Activated T-cell treated with anti-CD3 and anti-CD28 coated beads, Interleukin-2, amount 50 U/mL, for 4 hours (primary cell): ENCODE measurements around the gene RALGPS2. TPM values are rescaled to one million over a fixed set of nuclear protein-coding genes. Genes with fewer than 3 reads are reported as not detected.
A peak's percentile ranks its signal among the peaks of the same experiment; 100 is the strongest.

Source experiments
- ATAC-seq, 2 donors: fragments of 200-7000 bp; cut with Tn5 transposase; one replicate each; pipeline ENCODE4 v1.10.0; 2021
- DNase-seq: peaks from one replicate; pipeline ENCODE4 v3.0.0-alpha.2; 2020
- H3K27me3 Mint-ChIP-seq: one replicate; pipeline ENCODE4 v1.8.0; 2021; ENCODE audit warnings: low read depth, mixed read lengths
- H3K36me3 Mint-ChIP-seq: one replicate; pipeline ENCODE4 v1.8.0; 2022; ENCODE audit warnings: mixed read lengths; ENCODE audit not compliant: insufficient read depth
- H3K4me1 Mint-ChIP-seq: one replicate; pipeline ENCODE4 v1.8.0; 2021; ENCODE audit warnings: low read depth, mixed read lengths
- H3K4me3 Mint-ChIP-seq: one replicate; pipeline ENCODE4 v1.8.0; 2021; ENCODE audit warnings: mild to moderate bottlenecking, moderate library complexity, mixed read lengths
- H3K9me3 Mint-ChIP-seq: one replicate; pipeline ENCODE4 v1.8.0; 2021; ENCODE audit warnings: mixed read lengths
- total RNA-seq, 3 donors: library from RNA; stranded (reverse); gene quantifications; one replicate each; pipeline ENCODE4 v1.2.1, GENCODE V29; 2021

The RALGPS2 gene, protein sequence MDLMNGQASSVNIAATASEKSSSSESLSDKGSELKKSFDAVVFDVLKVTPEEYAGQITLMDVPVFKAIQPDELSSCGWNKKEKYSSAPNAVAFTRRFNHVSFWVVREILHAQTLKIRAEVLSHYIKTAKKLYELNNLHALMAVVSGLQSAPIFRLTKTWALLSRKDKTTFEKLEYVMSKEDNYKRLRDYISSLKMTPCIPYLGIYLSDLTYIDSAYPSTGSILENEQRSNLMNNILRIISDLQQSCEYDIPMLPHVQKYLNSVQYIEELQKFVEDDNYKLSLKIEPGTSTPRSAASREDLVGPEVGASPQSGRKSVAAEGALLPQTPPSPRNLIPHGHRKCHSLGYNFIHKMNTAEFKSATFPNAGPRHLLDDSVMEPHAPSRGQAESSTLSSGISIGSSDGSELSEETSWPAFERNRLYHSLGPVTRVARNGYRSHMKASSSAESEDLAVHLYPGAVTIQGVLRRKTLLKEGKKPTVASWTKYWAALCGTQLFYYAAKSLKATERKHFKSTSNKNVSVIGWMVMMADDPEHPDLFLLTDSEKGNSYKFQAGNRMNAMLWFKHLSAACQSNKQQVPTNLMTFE
- total RNA-seq: 1 to 10 TPM; 1.1 to 2.2 (median 1.8) TPM

- peaks cover 22% of the 10 kb centered on the region for H3K4me1 Mint-ChIP-seq
- H3K9me3 Mint-ChIP-seq: no peaks in the 10 kb centered on the region
- H3K4me3 Mint-ChIP-seq: peak within 1 kb of the TSS; percentile 85
- H3K27me3 Mint-ChIP-seq: peaks cover 3% of the 10 kb centered on the region
- DNase-seq (peak; percentile 65), ATAC-seq (peak; percentile 87 to 91)
- H3K36me3 Mint-ChIP-seq: no peaks in the 10 kb centered on the region
These were observed at the start of gene RALGPS2 for GRCh38 chr1:178724728-178725465. Gene RALGPS2, plus strand, starts transcription at chr1:178725244. Its CDS starts 51,521 bp downstream, at chr1:178776765.

GRCh38 chr1:178679237-178679636, 45.8 kb upstream of the RALGPS2 start:
- no peak overlapping the region for H3K4me3 Mint-ChIP-seq
- H3K36me3 Mint-ChIP-seq: no peaks in the 10 kb centered on the region
- H3K4me1 Mint-ChIP-seq: no peaks in the 10 kb centered on the region
- no peak for DNase-seq
- no peak for ATAC-seq
- H3K9me3 Mint-ChIP-seq: no peaks in the 10 kb centered on the region
- H3K27me3 Mint-ChIP-seq: peaks cover 7% of the 10 kb centered on the region

GRCh38 chr1:178682429-178682828, 42.6 kb upstream of the RALGPS2 start:
- H3K36me3 Mint-ChIP-seq: no peaks in the 10 kb centered on the region
- no peaks in the 10 kb centered on the region for H3K9me3 Mint-ChIP-seq
- H3K4me1 Mint-ChIP-seq: no peaks in the 10 kb centered on the region
- ATAC-seq: no peak
- DNase-seq: no peak
- H3K27me3 Mint-ChIP-seq: peaks cover 6% of the 10 kb centered on the region
- no peak overlapping the region for H3K4me3 Mint-ChIP-seq

- Mint-ChIP-seq H3K9me3 (no peaks in the 10 kb centered on the region), H3K4me1 (no peaks in the 10 kb centered on the region), H3K4me3 (no peak overlapping the region), H3K27me3 (peaks cover 6% of the 10 kb centered on the region), H3K36me3 (no peaks in the 10 kb centered on the region)
- DNase-seq: no peak
- ATAC-seq: no peak
These were observed 42.2 kb upstream of the RALGPS2 start for GRCh38 chr1:178682886-178683285.

- Mint-ChIP-seq H3K4me3 (no peak overlapping the region), H3K9me3 (no peaks in the 10 kb centered on the region), H3K27me3 (peaks cover 6% of the 10 kb centered on the region), H3K36me3 (no peaks in the 10 kb centered on the region), H3K4me1 (no peaks in the 10 kb centered on the region)
- DNase-seq (no peak), ATAC-seq (no peak)
These were observed 41.8 kb upstream of the RALGPS2 start for GRCh38 chr1:178683291-178683690.

- H3K9me3 Mint-ChIP-seq: no peaks in the 10 kb centered on the region
- DNase-seq (no peak), ATAC-seq (no peak)
- H3K4me3 Mint-ChIP-seq: no peak overlapping the region
- no peaks in the 10 kb centered on the region for H3K36me3 Mint-ChIP-seq
- H3K4me1 Mint-ChIP-seq: no peaks in the 10 kb centered on the region
- H3K27me3 Mint-ChIP-seq: peaks cover 6% of the 10 kb centered on the region
These were observed 40.9 kb upstream of the RALGPS2 start for GRCh38 chr1:178684111-178684510.

DNA sequence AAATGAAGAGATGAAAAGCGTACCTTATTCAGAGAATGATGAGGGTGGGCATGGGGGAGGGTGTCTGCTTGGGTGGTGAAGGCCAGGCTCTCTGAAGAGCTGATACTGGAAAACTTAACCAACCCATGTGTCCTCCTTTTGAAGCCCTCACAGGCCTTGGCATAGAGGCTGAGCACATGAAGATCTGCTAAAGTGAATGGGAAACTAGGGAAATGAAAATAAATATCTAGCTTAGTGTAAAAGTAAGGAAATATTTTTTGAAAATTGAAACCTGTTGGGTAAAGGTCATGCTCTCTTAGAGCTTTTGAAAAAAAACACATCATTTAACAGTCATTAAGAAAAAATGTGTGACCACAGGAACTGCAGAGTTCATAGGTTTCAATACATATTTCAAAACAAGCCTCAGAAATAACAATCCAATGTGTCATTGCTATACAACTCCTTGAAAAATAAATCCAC, 40.5 kb upstream of the RALGPS2 start:
- ATAC-seq (peak in 1 of 2 donors; percentile 18), DNase-seq (no peak)
- H3K4me1 Mint-ChIP-seq: no peaks in the 10 kb centered on the region
- no peaks in the 10 kb centered on the region for H3K36me3 Mint-ChIP-seq
- peaks cover 6% of the 10 kb centered on the region for H3K27me3 Mint-ChIP-seq
- H3K4me3 Mint-ChIP-seq: no peak overlapping the region
- no peaks in the 10 kb centered on the region for H3K9me3 Mint-ChIP-seq

DNA sequence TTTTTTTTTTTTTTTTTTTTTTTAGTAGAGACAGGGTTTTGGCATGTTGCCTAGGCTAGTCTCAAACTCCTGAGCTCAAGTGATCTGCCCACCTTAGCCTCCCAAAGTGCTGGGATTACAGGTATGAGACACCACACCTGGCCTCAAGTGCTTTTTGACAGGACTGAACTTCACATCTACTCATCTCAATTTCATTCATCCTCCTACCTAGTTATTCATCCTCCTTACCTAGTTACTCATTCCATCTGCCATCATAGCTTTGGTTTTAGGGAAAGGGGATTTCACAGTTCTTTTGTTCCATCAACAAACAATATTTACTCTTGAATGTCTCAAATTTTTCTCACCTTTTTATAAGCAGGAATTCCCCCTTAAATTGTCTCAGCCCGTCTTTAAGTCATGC, 38.6 kb upstream of the RALGPS2 start:
- Mint-ChIP-seq H3K9me3 (no peaks in the 10 kb centered on the region), H3K4me1 (no peaks in the 10 kb centered on the region), H3K27me3 (peaks cover 3% of the 10 kb centered on the region), H3K36me3 (no peaks in the 10 kb centered on the region), H3K4me3 (no peak overlapping the region)
- no peak for ATAC-seq
- DNase-seq: no peak

DNA sequence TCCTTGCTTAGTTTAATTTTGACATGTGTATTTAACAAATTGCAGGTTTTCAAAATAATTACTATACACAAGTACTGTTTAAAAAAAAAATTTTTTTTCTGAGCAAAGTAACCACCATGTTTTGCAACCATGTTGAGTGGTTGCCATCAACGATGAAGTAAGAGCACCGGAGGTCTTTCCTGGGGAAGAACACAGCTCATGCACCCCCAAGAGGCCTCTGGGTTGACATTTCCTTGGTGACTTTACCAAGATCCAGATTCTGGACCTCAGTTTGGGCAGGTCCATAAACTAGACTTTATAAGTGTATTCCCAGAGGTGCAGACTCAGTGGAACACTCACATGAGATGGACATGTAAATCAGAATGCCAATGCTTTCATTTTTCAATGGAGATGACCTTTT, 36.8 kb upstream of the RALGPS2 start:
- Mint-ChIP-seq H3K9me3 (no peaks in the 10 kb centered on the region), H3K4me3 (no peak overlapping the region), H3K4me1 (no peaks in the 10 kb centered on the region), H3K36me3 (no peaks in the 10 kb centered on the region), H3K27me3 (peaks cover 3% of the 10 kb centered on the region)
- DNase-seq (no peak), ATAC-seq (no peak)

DNA sequence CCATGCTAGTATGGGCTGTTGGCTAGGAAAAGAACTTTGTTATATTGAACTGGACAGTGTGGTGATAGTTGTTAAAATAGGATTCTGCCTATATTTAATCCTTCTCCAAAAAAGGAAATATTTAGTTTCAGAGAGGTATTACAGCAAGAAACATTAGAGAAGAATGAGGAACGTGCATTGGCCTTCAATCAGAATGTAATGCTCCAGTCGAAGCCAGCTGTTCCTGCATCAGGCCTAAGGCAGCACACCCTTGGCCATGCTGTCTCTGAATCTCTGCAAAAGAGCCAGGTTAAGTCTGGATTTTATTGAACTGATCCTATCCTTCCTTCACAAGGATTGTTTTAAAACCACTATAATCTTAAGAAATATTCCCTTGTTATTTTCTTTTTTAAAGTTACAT, 35.3 kb upstream of the RALGPS2 start:
- no peak for ATAC-seq
- no peaks in the 10 kb centered on the region for H3K9me3 Mint-ChIP-seq
- no peaks in the 10 kb centered on the region for H3K36me3 Mint-ChIP-seq
- DNase-seq: no peak
- H3K27me3 Mint-ChIP-seq: no peaks in the 10 kb centered on the region
- H3K4me1 Mint-ChIP-seq: no peaks in the 10 kb centered on the region
- no peak overlapping the region for H3K4me3 Mint-ChIP-seq

- Mint-ChIP-seq H3K27me3 (no peaks in the 10 kb centered on the region), H3K4me3 (no peak overlapping the region), H3K4me1 (no peaks in the 10 kb centered on the region), H3K9me3 (no peaks in the 10 kb centered on the region), H3K36me3 (no peaks in the 10 kb centered on the region)
- ATAC-seq: no peak
- DNase-seq: no peak
These were observed 34.5 kb upstream of the RALGPS2 start for GRCh38 chr1:178690496-178690895.

DNA sequence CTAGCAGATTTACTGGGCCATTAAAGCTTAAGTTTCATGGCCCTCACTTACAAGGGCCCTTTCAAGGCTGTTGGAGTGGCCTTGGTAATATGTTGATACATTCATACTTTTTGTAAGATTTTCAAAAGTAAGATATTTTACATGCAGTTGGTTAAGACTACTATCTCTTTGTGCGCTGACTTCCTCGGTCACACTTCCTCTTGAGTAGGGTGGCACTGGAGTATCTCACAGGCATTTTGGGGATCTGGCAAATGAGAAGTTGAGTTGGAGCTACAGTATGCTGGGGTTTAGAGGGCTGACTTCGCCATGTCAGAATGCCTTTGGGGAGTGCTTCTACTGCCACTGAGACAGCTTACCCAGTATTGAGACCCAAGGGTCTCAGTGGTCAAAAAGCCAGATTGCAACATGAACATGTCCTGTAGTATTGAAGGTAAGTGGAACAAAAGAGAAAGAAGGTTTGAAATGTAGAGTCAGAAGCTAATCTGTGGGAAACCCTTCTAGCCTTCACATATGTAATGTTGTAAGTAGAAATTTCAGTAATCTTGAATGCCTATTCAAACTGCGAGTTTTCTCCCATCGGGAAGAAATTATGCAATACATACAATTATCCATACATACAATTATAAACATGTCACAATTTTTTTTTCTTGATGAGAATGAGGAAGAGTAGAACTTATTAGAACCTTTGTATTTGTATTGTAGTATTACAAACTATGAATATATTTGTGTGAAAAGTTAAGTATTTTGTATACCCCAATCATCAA, 32.3 kb upstream of the RALGPS2 start:
- Mint-ChIP-seq H3K4me3 (no peak overlapping the region), H3K36me3 (no peaks in the 10 kb centered on the region), H3K9me3 (no peaks in the 10 kb centered on the region), H3K4me1 (no peaks in the 10 kb centered on the region), H3K27me3 (no peaks in the 10 kb centered on the region)
- DNase-seq: no peak
- ATAC-seq: no peak

- H3K36me3 Mint-ChIP-seq: no peaks in the 10 kb centered on the region
- DNase-seq: no peak
- no peaks in the 10 kb centered on the region for H3K4me1 Mint-ChIP-seq
- no peaks in the 10 kb centered on the region for H3K27me3 Mint-ChIP-seq
- H3K9me3 Mint-ChIP-seq: no peaks in the 10 kb centered on the region
- no peak for ATAC-seq
- no peak overlapping the region for H3K4me3 Mint-ChIP-seq
These were observed 31.7 kb upstream of the RALGPS2 start for GRCh38 chr1:178693366-178693765.

GRCh38 chr1:178694923-178695525, 30.0 kb upstream of the RALGPS2 start:
- no peaks in the 10 kb centered on the region for H3K4me1 Mint-ChIP-seq
- H3K36me3 Mint-ChIP-seq: no peaks in the 10 kb centered on the region
- H3K4me3 Mint-ChIP-seq: no peak overlapping the region
- H3K27me3 Mint-ChIP-seq: peaks cover 3% of the 10 kb centered on the region
- DNase-seq (no peak), ATAC-seq (no peak)
- no peaks in the 10 kb centered on the region for H3K9me3 Mint-ChIP-seq
